RWPE2 (cell line): ENCODE results near the gene MBD3L5.

Experiments used
- ATAC-seq: fragments of 200-7000 bp; cut with Tn5 transposase; 3 replicates; pipeline ENCODE4 v1.9.1; 2021; ENCODE audit warnings: low read depth
- DNase-seq: peaks from one replicate; pipeline ENCODE4 v3.0.0-alpha.2; 2020; ENCODE audit warnings: low spot score
- H3K27ac ChIP-seq: fragments of 450-650 bp; 2 replicates; pipeline ENCODE4 v1.5.1; 2017; ENCODE audit warnings: mild to moderate bottlenecking; ENCODE audit not compliant: poor library complexity, severe bottlenecking
- H3K27me3 ChIP-seq: fragments of 250-450 bp; sonication (Bioruptor Pico); 2 replicates; pipeline ENCODE4 v1.5.1; 2021; ENCODE audit warnings: mild to moderate bottlenecking, moderate library complexity; ENCODE audit not compliant: insufficient read depth, poor library complexity, severe bottlenecking
- H3K36me3 ChIP-seq: fragments of 250-450 bp; sonication (Bioruptor Pico); 2 replicates; pipeline ENCODE4 v1.5.1; 2020; ENCODE audit warnings: low read depth, mild to moderate bottlenecking, moderate library complexity
- H3K4me1 ChIP-seq: fragments of 250-450 bp; sonication (Bioruptor Pico); 2 replicates; pipeline ENCODE4 v1.5.1; 2021; ENCODE audit warnings: mild to moderate bottlenecking, moderate library complexity; ENCODE audit not compliant: insufficient read depth, poor library complexity, severe bottlenecking
- H3K4me3 ChIP-seq: fragments of 250-450 bp; sonication (Bioruptor Pico); 2 replicates; pipeline ENCODE4 v1.5.1; 2021; ENCODE audit warnings: mild to moderate bottlenecking, moderate library complexity; ENCODE audit not compliant: severe bottlenecking
- H3K9me3 ChIP-seq: fragments of 250-450 bp; sonication (Bioruptor Pico); 2 replicates; pipeline ENCODE4 v1.5.1; 2021; ENCODE audit warnings: mild to moderate bottlenecking, moderate library complexity; ENCODE audit not compliant: severe bottlenecking
- CTCF ChIP-seq: fragments of 450-650 bp; IDR thresholded peaks from one replicate; pipeline ENCODE4 v1.5.1; 2017; ENCODE audit warnings: mild to moderate bottlenecking, moderate library complexity; ENCODE audit not compliant: poor library complexity, severe bottlenecking

Gene MBD3L5

GRCh38 chr19:7004313-7004931, 26.0 kb upstream of the MBD3L5 start:
- no peak overlapping the region for H3K27ac ChIP-seq
- H3K4me3 ChIP-seq = no peak overlapping the region
- H3K27me3 ChIP-seq = peaks cover 2% of the 10 kb centered on the region
- no peaks in the 10 kb centered on the region for H3K4me1 ChIP-seq
- H3K9me3 ChIP-seq = no peaks in the 10 kb centered on the region
- no peaks in the 10 kb centered on the region for H3K36me3 ChIP-seq
- TF ChIP-seq CTCF = peak; percentile 67
- no peak for DNase-seq
- ATAC-seq = no peak

- Histone ChIP-seq H3K4me1 (no peaks in the 10 kb centered on the region), H3K4me3 (no peak overlapping the region), H3K27ac (no peak overlapping the region), H3K36me3 (no peaks in the 10 kb centered on the region), H3K27me3 (no peaks in the 10 kb centered on the region), H3K9me3 (no peaks in the 10 kb centered on the region)
- DNase-seq = no peak
- no peak for ATAC-seq
- TF ChIP-seq CTCF = no peak
Measured at GRCh38 chr19:7006135-7006704, 24.2 kb upstream of the MBD3L5 start.

- no peaks in the 10 kb centered on the region for H3K27me3 ChIP-seq
Measured at GRCh38 chr19:7007859-7008258, 22.5 kb upstream of the MBD3L5 start.

GRCh38 chr19:7010722-7011593, 19.4 kb upstream of the MBD3L5 start:
- no peak for ATAC-seq
- Histone ChIP-seq H3K4me1 (no peaks in the 10 kb centered on the region), H3K36me3 (no peaks in the 10 kb centered on the region), H3K27ac (no peak overlapping the region), H3K9me3 (no peaks in the 10 kb centered on the region), H3K4me3 (no peak overlapping the region), H3K27me3 (no peaks in the 10 kb centered on the region)
- no peak for DNase-seq
- TF ChIP-seq CTCF = no peak

More at GRCh38 chr19:7007859-7008258, 22.5 kb upstream of the MBD3L5 start:
- no peak overlapping the region for H3K4me3 ChIP-seq
- TF ChIP-seq CTCF = no peak
- ATAC-seq (no peak), DNase-seq (no peak)
- H3K4me1 ChIP-seq = no peaks in the 10 kb centered on the region
- H3K36me3 ChIP-seq = no peaks in the 10 kb centered on the region
- no peaks in the 10 kb centered on the region for H3K9me3 ChIP-seq
- H3K27ac ChIP-seq = no peak overlapping the region
